HepG2 (cell line): ENCODE measurements around the gene NLRP5. TPM values are rescaled to one million over a fixed set of nuclear protein-coding genes. Genes with fewer than 3 reads are reported as not detected.

Experiments used
- ATAC-seq: fragments of 200-7000 bp; cut with Tn5 transposase; 3 replicates; pipeline ENCODE4 v1.9.1; 2020; ENCODE audit warnings: mild to moderate bottlenecking, moderate library complexity
- BruUV-seq: library from RNA; stranded (reverse); fragments of 400-500 nt; replicated peaks from 2 replicates; lab custom pipeline; 2021; lab: Mats Ljungman, UMichigan
- CTCF ChIA-PET: fragments of 300-600 bp; formaldehyde crosslinking; extraction: SDS; loops from one replicate; lab custom pipeline; 2021; ENCODE audit warnings: low total read pairs, inconsistent platforms, low intra/inter-chr PET ratio; lab: Yijun Ruan, JAX
- POLR2A ChIA-PET: fragments of 350-600 bp; sonication (Branson Sonifier 250); formaldehyde crosslinking; loops from one replicate; lab custom pipeline; 2020; ENCODE audit warnings: antibody characterized with exemption, inconsistent platforms; lab: Yijun Ruan, JAX
- DNase-seq: peaks from one replicate; pipeline ENCODE4 v3.0.0-alpha.2; 2015; ENCODE audit warnings: low spot score
- FAIRE-seq: peaks from 3 replicates; lab custom pipeline; 2011; peaks lifted over from hg19 to GRCh38; lab: Jason Lieb, UNC
- H2AFZ ChIP-seq: one replicate; pipeline ENCODE4 v1.6.1; 2011; ENCODE audit warnings: low read length, inconsistent platforms
- H3K27ac ChIP-seq: fragments of 300-600 bp; 3 replicates; pipeline ENCODE4 v1.8.0; 2011; ENCODE audit warnings: mixed run types, mild to moderate bottlenecking, mixed read lengths, low read length, inconsistent platforms; ENCODE audit not compliant: insufficient read depth; ENCODE audit errors: extremely low read length
- H3K27me3 ChIP-seq, 2 experiments: fragments of 200-600 bp in 1 of 2; 2 replicates in 1 of 2; 3 replicates in 1 of 2; pipeline versions ENCODE4 v1.6.0 to v1.8.0; 2011; ENCODE audit warnings: low read length in 2 of 2, mild to moderate bottlenecking in 2 of 2, moderate library complexity in 2 of 2, inconsistent platforms in 1 of 2; ENCODE audit not compliant: insufficient read depth in 2 of 2, control insufficient read depth in 1 of 2
- H3K36me3 ChIP-seq, 2 experiments: fragments of 200-600 bp in 1 of 2; replicated peaks in 1 of 2; 2 replicates in 1 of 2; 3 replicates in 1 of 2; pipeline versions ENCODE4 v1.5.1 to v1.8.0; 2011; ENCODE audit warnings: low read length in 2 of 2, inconsistent platforms in 1 of 2; ENCODE audit not compliant: insufficient read depth in 2 of 2, control insufficient read depth in 1 of 2
- H3K4me1 ChIP-seq: 2 replicates; pipeline ENCODE4 v1.5.1; 2012; ENCODE audit warnings: low read length, inconsistent platforms; ENCODE audit not compliant: insufficient read depth
- H3K4me2 ChIP-seq: 2 replicates; pipeline ENCODE4 v1.6.0; 2011; ENCODE audit warnings: low read depth, low read length, inconsistent platforms
- H3K4me3 ChIP-seq, 3 experiments: fragments of 200-600 bp in 1 of 3; sonication (generic), shearing (Covaris generic) in 1 of 3; replicated peaks in 1 of 3; 2 replicates each; pipeline ENCODE4 v1.5.1; 2011 to 2016; ENCODE audit warnings: low read length in 3 of 3, inconsistent platforms in 2 of 3, low read depth in 2 of 3, mild to moderate bottlenecking in 2 of 3, control low read depth in 1 of 3, mixed read lengths in 1 of 3; ENCODE audit not compliant: insufficient read depth in 1 of 3
- H3K79me2 ChIP-seq: one replicate; pipeline ENCODE4 v1.6.1; 2011; ENCODE audit warnings: low read length, inconsistent platforms; ENCODE audit not compliant: insufficient read depth
- H3K9ac ChIP-seq: 2 replicates; pipeline ENCODE4 v1.6.0; 2011; ENCODE audit warnings: mild to moderate bottlenecking, low read depth, low read length, inconsistent platforms; ENCODE audit not compliant: insufficient read depth
- H3K9me3 ChIP-seq: 2 replicates; pipeline ENCODE4 v1.5.1; 2012; ENCODE audit warnings: mild to moderate bottlenecking, low read length
- H4K20me1 ChIP-seq: 2 replicates; pipeline ENCODE4 v1.6.0; 2011; ENCODE audit warnings: inconsistent platforms, mild to moderate bottlenecking, low read length, moderate library complexity; ENCODE audit not compliant: insufficient read depth
- AGO2 ChIP-seq: fragments of 200-400 bp; formaldehyde crosslinking; optimal IDR thresholded peaks from 2 replicates; pipeline ENCODE3; 2017; ENCODE audit warnings: mild to moderate bottlenecking, low read depth, low read length, moderate library complexity
- ATF4 ChIP-seq, 2 experiments: fragments of 450-650 bp in 1 of 2; sonication (generic) in 1 of 2; formaldehyde crosslinking; IDR thresholded peaks; 2 replicates each; pipeline versions ENCODE4 v1.5.0 to v1.8.0; 2020 to 2022; ENCODE audit warnings: mild to moderate bottlenecking in 1 of 2, missing genetic modification reagents in 1 of 2
- GTF3A ChIP-seq: sonication (generic); formaldehyde crosslinking; conservative IDR thresholded peaks from 2 replicates; pipeline ENCODE4 v1.4.0; 2020; ENCODE audit warnings: mild to moderate bottlenecking, missing genetic modification reagents
- HOXD1 ChIP-seq: sonication (generic); formaldehyde crosslinking; IDR thresholded peaks from 2 replicates; pipeline ENCODE4 v1.5.0; 2020; ENCODE audit warnings: missing genetic modification reagents
- JUN ChIP-seq: sonication (generic); formaldehyde crosslinking; IDR thresholded peaks from 2 replicates; pipeline ENCODE4 v1.4.0; 2020; ENCODE audit warnings: mild to moderate bottlenecking, missing genetic modification reagents
- KLF12 ChIP-seq: sonication (generic); formaldehyde crosslinking; IDR thresholded peaks from 2 replicates; pipeline ENCODE4 v1.4.0; 2020; ENCODE audit warnings: missing genetic modification reagents, borderline replicate concordance
- MTA3 ChIP-seq: sonication (generic); formaldehyde crosslinking; IDR thresholded peaks from 2 replicates; pipeline ENCODE4 v1.4.0; 2020; ENCODE audit warnings: missing genetic modification reagents
- PPARG ChIP-seq: conservative IDR thresholded peaks from 2 replicates; pipeline ENCODE4 v1.6.1; 2016; ENCODE audit warnings: missing biosample characterization, missing genetic modification reagents
- RBM22 ChIP-seq: fragments of 200-400 bp; formaldehyde crosslinking; optimal IDR thresholded peaks from 2 replicates; pipeline ENCODE3; 2017; ENCODE audit warnings: mild to moderate bottlenecking, low read length, moderate library complexity
- TAF1 ChIP-seq: sonication (generic); formaldehyde crosslinking; IDR thresholded peaks from 2 replicates; pipeline ENCODE4 v1.4.0; 2020; ENCODE audit warnings: missing genetic modification reagents
- THAP7 ChIP-seq: sonication (generic); formaldehyde crosslinking; IDR thresholded peaks from 2 replicates; pipeline ENCODE4 v1.8.1; 2023; ENCODE audit warnings: mild to moderate bottlenecking, missing genetic modification reagents
- TSC22D2 ChIP-seq: sonication (generic); formaldehyde crosslinking; IDR thresholded peaks from 2 replicates; pipeline ENCODE4 v1.5.1; 2020; ENCODE audit warnings: missing genetic modification reagents, mild to moderate bottlenecking, borderline replicate concordance
- ZNF225 ChIP-seq: sonication (generic); formaldehyde crosslinking; IDR thresholded peaks from 2 replicates; pipeline ENCODE4 v1.4.0; 2020; ENCODE audit warnings: mild to moderate bottlenecking, missing genetic modification reagents
- ZNF274 ChIP-seq: sonication (generic); formaldehyde crosslinking; IDR thresholded peaks from 2 replicates; pipeline ENCODE4 v1.5.1; 2020; ENCODE audit warnings: mild to moderate bottlenecking, missing genetic modification reagents
- ZNF382 ChIP-seq: sonication (generic); formaldehyde crosslinking; IDR thresholded peaks from 2 replicates; pipeline ENCODE4 v1.5.0; 2020; ENCODE audit warnings: missing genetic modification reagents, mild to moderate bottlenecking, borderline replicate concordance
- ZSCAN29 ChIP-seq: sonication (generic); formaldehyde crosslinking; conservative IDR thresholded peaks from 2 replicates; pipeline ENCODE4 v1.4.0; 2020; ENCODE audit warnings: mild to moderate bottlenecking, missing genetic modification reagents
- WGBS: methylation state at CpG from one replicate; pipeline ENCODE4 v1.1.6; 2017; ENCODE audit warnings: low lambda C conversion rate; 5-methylcytosine and 5-hydroxymethylcytosine counted together
- in situ Hi-C: cut with HindIII; loops from 2 replicates; pipeline ENCODE4 v1.10.0; 2017; ENCODE audit warnings: low pct_unique_long_range_greater_than_20kb; ENCODE audit not compliant: extremely low pct_ligation_motif_present
- intact Hi-C: fragments of 100-400 bp; cut with micrococcal nuclease; formaldehyde crosslinking; loops from one replicate; pipeline ENCODE4 v1.10.0; 2022; ENCODE audit not compliant: unreplicated experiment
- polyA plus RNA-seq, 8 experiments: library from polyadenylated mRNA; depleted of rRNA in 3 of 8; stranded (reverse) in 7 of 8; unstranded in 1 of 8; fragments of >200 nt; fragmentation: Illumina TruSeq in 4 of 8; extraction: Trizol in 4 of 8; gene quantifications; 2 replicates each; pipeline versions ENCODE4 v1.2.1 to v1.2.3, GENCODE V29; 2011 to 2016; ENCODE audit warnings: low read depth in 4 of 8, missing spikeins in 1 of 8, mixed read lengths in 1 of 8; ENCODE audit not compliant: insufficient read depth in 1 of 8
- total RNA-seq, 5 experiments: library from RNA; depleted of rRNA; stranded (reverse); fragments of >200 nt; fragmentation: Illumina TruSeq; extraction: Trizol; gene quantifications; 2 replicates each; pipeline ENCODE4 v1.2.3, GENCODE V29; 2016; ENCODE audit warnings: low read depth in 1 of 5

Gene NLRP5
- total and polyA plus RNA-seq, 2 of the 13 experiments (the other 11 are each of a cell fraction or from before 2014, with no cell fraction given) = not detected

GRCh38 chr19:56101746-56102535, 115.4 kb downstream of the NLRP5 start:
- Histone ChIP-seq H3K4me1 (peaks cover 18% of the 10 kb centered on the region), H3K4me2 (no peak overlapping the region), H3K79me2 (peaks cover 53% of the 10 kb centered on the region), H2AFZ (no peak overlapping the region)
- POLR2A ChIA-PET = interaction anchor here (0.6 kb wide), 1 partner anchor 786 kb away, joined by 3 read pairs; no protein-coding TSS in a partner anchor
- no peak for ATAC-seq
- WGBS = 96% methylated on average over 28 of the region's 34 CpGs
- intact Hi-C loops = no loop called here
- TF ChIP-seq ZNF382 (CRISPR knock-in tag) (no peak), RBM22 (peak; percentile 57), TSC22D2 (CRISPR knock-in tag) (no peak), AGO2 (peak; percentile 15)
- TF ChIP-seq, all 625 proteins: peak for 2
- in situ Hi-C loops = no loop called here
- no peak overlapping the region for H3K9ac ChIP-seq
- no peaks in the 10 kb centered on the region for H3K9me3 ChIP-seq
- BruUV-seq = no TSS peak
- no peak overlapping the region for H3K4me3 ChIP-seq
- DNase-seq (no peak), FAIRE-seq (no peak)
- CTCF ChIA-PET = no interaction called here
- no peak overlapping the region for H3K27ac ChIP-seq
- peaks cover 50% of the 10 kb centered on the region for H4K20me1 ChIP-seq
- H3K27me3 ChIP-seq = no peaks in the 10 kb centered on the region; a peak in 1 of 5 replicates
- peaks cover 31 to 66% of the 10 kb centered on the region in 2 experiments for H3K36me3 ChIP-seq

GRCh38 chr19:56103027-56103614, 116.5 kb downstream of the NLRP5 start:
- Histone ChIP-seq H3K4me2 (no peak overlapping the region), H3K9ac (no peak overlapping the region), H3K4me3 (no peak overlapping the region), H3K4me1 (peaks cover 23% of the 10 kb centered on the region), H2AFZ (no peak overlapping the region), H3K36me3 (peaks cover 28 to 59% of the 10 kb centered on the region in 2 experiments), H3K9me3 (no peaks in the 10 kb centered on the region), H4K20me1 (peaks cover 57% of the 10 kb centered on the region), H3K27me3 (no peaks in the 10 kb centered on the region; a peak in 1 of 5 replicates), H3K79me2 (peaks cover 57% of the 10 kb centered on the region), H3K27ac (no peak overlapping the region)
- ATAC-seq (no peak), DNase-seq (no peak), FAIRE-seq (no peak)
- ChIA-PET CTCF (no interaction called here), POLR2A (no interaction called here)
- no TSS peak for BruUV-seq
- in situ Hi-C loops = no loop called here
- 96% methylated on average over 9 of the region's 20 CpGs for WGBS
- intact Hi-C loops = no loop called here
- TF ChIP-seq PPARG (CRISPR knock-in tag) = no peak
- TF ChIP-seq MTA3 = no peak
- no peak for TF ChIP-seq HOXD1 (CRISPR knock-in tag)
- no peak for TF ChIP-seq KLF12
- no peak for TF ChIP-seq THAP7 (CRISPR knock-in tag)
- no peak for TF ChIP-seq TAF1 (CRISPR knock-in tag)
- TF ChIP-seq ZNF274 (CRISPR knock-in tag) = no peak
- TF ChIP-seq GTF3A (CRISPR knock-in tag) = no peak
- no peak for TF ChIP-seq ZNF225
- TF ChIP-seq ZSCAN29 (CRISPR knock-in tag) = no peak
- no peak for TF ChIP-seq ATF4 (CRISPR knock-in tag; IDR thresholded peaks at IDR 0.05)
- TF ChIP-seq JUN (CRISPR knock-in tag) = no peak
